H1 (cell line): ENCODE results near the gene INHA. TPM values are rescaled to one million over a fixed set of nuclear protein-coding genes. Genes with fewer than 3 reads are reported as not detected.

Experiments used
- BRCA1 ChIP-seq: IDR thresholded peaks from 2 replicates; pipeline ENCODE4 v1.6.1; 2012; ENCODE audit warnings: low read depth, low read length, improper control_type of control experiment
- E2F6 ChIP-seq: IDR thresholded peaks from 2 replicates; pipeline ENCODE4 v1.6.1; 2012; ENCODE audit warnings: inconsistent platforms
- EZH2 ChIP-seq: fragments of 200-600 bp; sonication (generic); IDR thresholded peaks from 2 replicates; pipeline ENCODE4 v1.7.1; 2012; ENCODE audit warnings: low read depth, mild to moderate bottlenecking, moderate library complexity, low read length, inconsistent platforms; ENCODE audit not compliant: severe bottlenecking
- FOSL1 ChIP-seq: IDR thresholded peaks from 2 replicates; pipeline ENCODE4 v1.6.1; 2011; ENCODE audit warnings: mild to moderate bottlenecking, low read depth, low read length, moderate library complexity; ENCODE audit not compliant: insufficient read depth
- HDAC6 ChIP-seq: IDR thresholded peaks from one replicate; pipeline ENCODE4 v1.7.1; 2012; ENCODE audit warnings: low read depth, mild to moderate bottlenecking, inconsistent platforms, low read length, moderate library complexity
- JUND ChIP-seq: IDR thresholded peaks from 2 replicates; pipeline ENCODE4 v1.6.1; 2011; ENCODE audit warnings: mild to moderate bottlenecking, improper control_type of control experiment, low read length
- KDM1A ChIP-seq: fragments of 200-600, 300-600 bp; sonication (generic); IDR thresholded peaks from 2 replicates; pipeline ENCODE4 v1.7.1; 2016; ENCODE audit warnings: mild to moderate bottlenecking, low read length, borderline replicate concordance
- NANOG ChIP-seq: IDR thresholded peaks from 2 replicates; pipeline ENCODE4 v1.6.1; 2011; ENCODE audit warnings: low read length, low read depth, mild to moderate bottlenecking, inconsistent platforms; ENCODE audit not compliant: insufficient read depth, poor library complexity, severe bottlenecking
- POLR2A ChIP-seq, 2 experiments: IDR thresholded peaks; 1 replicate in 1 of 2; 2 replicates in 1 of 2; pipeline ENCODE4 v1.6.1; 2011; ENCODE audit warnings: low read depth in 2 of 2, low read length in 2 of 2, mild to moderate bottlenecking in 2 of 2; ENCODE audit errors: control extremely low read depth in 1 of 2
- POU5F1 ChIP-seq: IDR thresholded peaks from 2 replicates; pipeline ENCODE4 v1.6.1; 2011; ENCODE audit warnings: low read depth, mild to moderate bottlenecking, low read length, moderate library complexity
- RBBP5 ChIP-seq: IDR thresholded peaks from 2 replicates; pipeline ENCODE4 v1.7.1; 2012; ENCODE audit warnings: low read depth, mild to moderate bottlenecking, inconsistent platforms, low read length, moderate library complexity, borderline replicate concordance
- RNF2 ChIP-seq: fragments of 200-900, 300-1000 bp; sonication (generic); IDR thresholded peaks from 2 replicates; pipeline ENCODE4 v1.7.1; 2016; ENCODE audit warnings: borderline replicate concordance, low read depth, mild to moderate bottlenecking, antibody characterized with exemption, low read length; ENCODE audit not compliant: poor library complexity, severe bottlenecking; ENCODE audit errors: missing control alignments
- SIRT6 ChIP-seq: IDR thresholded peaks from one replicate; pipeline ENCODE4 v1.7.1; 2012; ENCODE audit warnings: low read length, inconsistent platforms
- TAF1 ChIP-seq: IDR thresholded peaks from 2 replicates; pipeline ENCODE4 v1.6.1; 2011; ENCODE audit warnings: mild to moderate bottlenecking, low read depth, low read length
- TAF7 ChIP-seq: optimal IDR thresholded peaks from 2 replicates; pipeline ENCODE3; 2011; ENCODE audit warnings: low read depth, mild to moderate bottlenecking, inconsistent platforms, low read length, moderate library complexity, borderline replicate concordance
- TBP ChIP-seq: IDR thresholded peaks from 2 replicates; pipeline ENCODE4 v1.6.1; 2011; ENCODE audit warnings: low read depth, low read length, improper control_type of control experiment
- TCF12 ChIP-seq: IDR thresholded peaks from 2 replicates; pipeline ENCODE4 v1.6.1; 2011; ENCODE audit warnings: low read depth, mild to moderate bottlenecking, low read length
- TEAD4 ChIP-seq: IDR thresholded peaks from 2 replicates; pipeline ENCODE4 v1.6.1; 2012; ENCODE audit warnings: low read depth, low read length, inconsistent platforms, mixed read lengths
- polyA plus RNA-seq, 7 experiments: library from polyadenylated mRNA; depleted of rRNA in 3 of 7; stranded (reverse) in 5 of 7; unstranded in 2 of 7; fragments of >200 nt in 5 of 7; fragments of 200-250 nt in 2 of 7; gene quantifications; 1 replicate in 5 of 7; 2 replicates in 1 of 7; 4 replicates in 1 of 7; pipeline versions ENCODE4 v1.2.1 to v1.2.3, GENCODE V29; 2011 to 2013; ENCODE audit warnings: missing spikeins in 2 of 7, mixed read lengths in 2 of 7
- total RNA-seq: library from RNA; stranded (reverse); fragmentation: NEBNext Ultra II Directional; extraction: Animal tissue kit (Norgen Biotek cat#: 25700); gene quantifications from 2 replicates; pipeline ENCODE4 v1.2.1, GENCODE V29; 2021
- TF ChIP-seq, protein P1 (sequence below), 3 experiments: IDR thresholded peaks; 1 replicate in 2 of 3; 2 replicates in 1 of 3; pipeline versions ENCODE4 v1.5.1 to v1.6.1; 2011; ENCODE audit warnings: low read length in 3 of 3, mild to moderate bottlenecking in 3 of 3, inconsistent platforms in 2 of 3, low read depth in 1 of 3, moderate library complexity in 1 of 3; ENCODE audit not compliant: insufficient read depth in 1 of 3; ENCODE audit errors: control extremely low read depth in 1 of 3
- TF ChIP-seq, protein P2 (sequence below): IDR thresholded peaks from 2 replicates; pipeline ENCODE4 v1.6.1; 2012; ENCODE audit warnings: inconsistent platforms

Gene INHA
- total and polyA plus RNA-seq, 2 of the 8 experiments (the other 6 are each of a cell fraction or from before 2014, with no cell fraction given): 0.65 to 2.7 TPM

GRCh38 chr2:219576505-219577388 lies 4.6 kb downstream of the INHA start (continued):
- TF ChIP-seq BRCA1: no peak
- TF ChIP-seq TAF7: no peak
- no peak for TF ChIP-seq TCF12
- 0 out of 2 replicates have a peak, but pooled peaks have one; percentile 32 for TF ChIP-seq TAF1
- no peak for TF ChIP-seq EZH2
- no peak for TF ChIP-seq SIRT6
- TF ChIP-seq JUND: no peak
- TF ChIP-seq, protein P1, sequence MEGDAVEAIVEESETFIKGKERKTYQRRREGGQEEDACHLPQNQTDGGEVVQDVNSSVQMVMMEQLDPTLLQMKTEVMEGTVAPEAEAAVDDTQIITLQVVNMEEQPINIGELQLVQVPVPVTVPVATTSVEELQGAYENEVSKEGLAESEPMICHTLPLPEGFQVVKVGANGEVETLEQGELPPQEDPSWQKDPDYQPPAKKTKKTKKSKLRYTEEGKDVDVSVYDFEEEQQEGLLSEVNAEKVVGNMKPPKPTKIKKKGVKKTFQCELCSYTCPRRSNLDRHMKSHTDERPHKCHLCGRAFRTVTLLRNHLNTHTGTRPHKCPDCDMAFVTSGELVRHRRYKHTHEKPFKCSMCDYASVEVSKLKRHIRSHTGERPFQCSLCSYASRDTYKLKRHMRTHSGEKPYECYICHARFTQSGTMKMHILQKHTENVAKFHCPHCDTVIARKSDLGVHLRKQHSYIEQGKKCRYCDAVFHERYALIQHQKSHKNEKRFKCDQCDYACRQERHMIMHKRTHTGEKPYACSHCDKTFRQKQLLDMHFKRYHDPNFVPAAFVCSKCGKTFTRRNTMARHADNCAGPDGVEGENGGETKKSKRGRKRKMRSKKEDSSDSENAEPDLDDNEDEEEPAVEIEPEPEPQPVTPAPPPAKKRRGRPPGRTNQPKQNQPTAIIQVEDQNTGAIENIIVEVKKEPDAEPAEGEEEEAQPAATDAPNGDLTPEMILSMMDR (IDR thresholded peaks at IDR 0.05; ENCODE audit: control extremely low read depth in 1 of 3, insufficient read depth in 1 of 3, low read depth in 1 of 3, low read length in 3 of 3): no peak
- TF ChIP-seq POU5F1: no peak
- no peak for TF ChIP-seq TBP
- no peak; the same call in 1 of the 2 replicates for TF ChIP-seq KDM1A
- TF ChIP-seq POLR2A (IDR thresholded peaks at IDR 0.05; ENCODE audit: control extremely low read depth in 1 of 2, low read depth in 2 of 2, low read length in 2 of 2): peak in 1 of 2 experiments; percentile 38; a peak in 1 of 3 replicates
- TF ChIP-seq HDAC6: no peak
- TF ChIP-seq, protein P2, sequence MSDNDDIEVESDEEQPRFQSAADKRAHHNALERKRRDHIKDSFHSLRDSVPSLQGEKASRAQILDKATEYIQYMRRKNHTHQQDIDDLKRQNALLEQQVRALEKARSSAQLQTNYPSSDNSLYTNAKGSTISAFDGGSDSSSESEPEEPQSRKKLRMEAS: peak; percentile 36; the same call in 1 of the 2 replicates
- no peak for TF ChIP-seq RNF2
- TF ChIP-seq RBBP5: peak; percentile 94
- TF ChIP-seq NANOG: no peak
- peak; percentile 41; the same call in 1 of the 2 replicates for TF ChIP-seq E2F6
- TF ChIP-seq TEAD4: no peak
- TF ChIP-seq FOSL1: no peak
